ENCODE data around the gene RPRD2. TPM values are rescaled to one million over a fixed set of nuclear protein-coding genes. Genes with fewer than 3 reads are reported as not detected.
A peak's percentile ranks its signal among the peaks of the same experiment; 100 is the strongest.

RPRD2 gene
- total and polyA plus RNA-seq, 2 of the 4 experiments (the other 2 are of a cell fraction), result 3.9 to 11.6 TPM

DNA sequence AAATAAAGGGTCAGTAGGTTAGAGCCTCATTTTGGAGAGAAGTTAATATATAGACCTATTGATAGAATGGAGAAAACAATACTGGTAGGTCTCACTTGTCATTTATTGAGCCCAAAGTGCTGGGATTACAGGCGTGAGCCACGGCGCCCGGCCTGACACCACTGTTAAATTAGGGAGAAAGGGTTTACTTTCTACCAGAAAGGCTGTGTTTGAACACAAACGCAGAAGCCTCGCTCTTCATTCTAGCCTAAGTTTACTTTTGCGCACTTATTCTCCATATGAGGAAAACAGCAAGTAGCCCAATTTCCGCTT lies 43.3 kb upstream of the RPRD2 start:
- no peak overlapping the region for H3K4me2 ChIP-seq (ENCODE audit: low read depth, low read length)
- no peak overlapping the region for H3K14ac ChIP-seq (replicated peaks; ENCODE audit: low read depth, low read length)
- H3K9ac ChIP-seq (ENCODE audit: low read depth, low read length), result no peak overlapping the region
- no peaks in the 10 kb centered on the region for H3K9me3 ChIP-seq (ENCODE audit: control insufficient read depth, insufficient read depth, low read length)
- H3K56ac ChIP-seq (ENCODE audit: extremely low read depth, insufficient read depth, low read length), result no peak overlapping the region
- H3K4ac ChIP-seq (ENCODE audit: low read depth, low read length), result peak overlapping the region; percentile 57; the same call in 1 of the 2 replicates
- CTCF ChIA-PET, result no interaction called here
- dilution Hi-C loops (cut with HindIII; ENCODE audit: low sequenced_read_pairs, unreplicated experiment) (no loop called here), in situ Hi-C loops (cut with MboI; ENCODE audit: low sequenced_read_pairs) (no loop called here), intact Hi-C loops (cut with micrococcal nuclease) (loop anchor here (2.0 to 5.0 kb wide), 2 partner anchors 66 to 197 kb away; partner anchors contain the start of gene FALEC)
- no peak overlapping the region for H3K23ac ChIP-seq (ENCODE audit: low read depth, low read length)
- ATAC-seq (ENCODE audit: low read depth) (no peak), DNase-seq (no peak)
- H2BK5ac ChIP-seq (ENCODE audit: low read depth, low read length, poor library complexity, severe bottlenecking), result no peak overlapping the region
- H3K79me1 ChIP-seq (ENCODE audit: low read depth in 1 of 2, low read length in 2 of 2), result peaks cover 11 to 15% of the 10 kb centered on the region in 2 experiments
- no peak overlapping the region for H4K91ac ChIP-seq (ENCODE audit: insufficient read depth, low read depth, low read length)
- H4K20me1 ChIP-seq (ENCODE audit: insufficient read depth, low read length), result peaks cover 3% of the 10 kb centered on the region; the same call in 1 of the 2 replicates
- H4K8ac ChIP-seq (ENCODE audit: low read depth in 2 of 2, low read length in 2 of 2), result peak overlapping the region; percentile 87 to 95
- 83% methylated on average over 1 of the region's 8 CpGs; no CpG with 5 or more reads in 1 of the 2 experiments for WGBS, 2 experiments (ENCODE audit: extremely low coverage in 2 of 2, insufficient read length in 1 of 2)
- no peak overlapping the region for H3K18ac ChIP-seq (ENCODE audit: low read depth, low read length)
- H3K9me1 ChIP-seq (ENCODE audit: insufficient read depth, low read length), result no peaks in the 10 kb centered on the region
- peak overlapping the region; percentile 60 for H2AK9ac ChIP-seq (replicated peaks; ENCODE audit: low read depth, low read length, poor library complexity)
- peak overlapping the region; percentile 73 for H2AFZ ChIP-seq (replicated peaks; ENCODE audit: low read length, poor library complexity)
- no TSS peak for BruUV-seq (replicated peaks)
- no peak overlapping the region for H2BK15ac ChIP-seq (ENCODE audit: low read depth, low read length)
- H4K5ac ChIP-seq (ENCODE audit: low read depth, low read length), result peak overlapping the region; percentile 90
- peaks cover 7% of the 10 kb centered on the region for H3K36me3 ChIP-seq (ENCODE audit: control insufficient read depth, insufficient read depth, low read length)
- H3K27ac ChIP-seq (ENCODE audit: insufficient read depth, low read length), result no peak overlapping the region
- POLR2A ChIA-PET (ENCODE audit: unreplicated experiment), result no interaction called here
- H3K27me3 ChIP-seq (ENCODE audit: control insufficient read depth, insufficient read depth, low read length), result no peaks in the 10 kb centered on the region
- H2BK20ac ChIP-seq (ENCODE audit: low read depth, low read length), result no peak overlapping the region
- H2BK120ac ChIP-seq (ENCODE audit: low read depth, low read length), result no peak overlapping the region
- H2AK5ac ChIP-seq (ENCODE audit: low read depth, low read length), result no peak overlapping the region; the same call in 1 of the 2 replicates
- H3K4me3 ChIP-seq (ENCODE audit: insufficient read depth, low read depth, low read length), result peak overlapping the region; percentile 98; the same call in 1 of the 2 replicates
- H3K4me1 ChIP-seq (ENCODE audit: control insufficient read depth, insufficient read depth, low read length), result no peaks in the 10 kb centered on the region
- TF ChIP-seq FOS (IDR thresholded peaks at IDR 0.05; ENCODE audit: low read depth, low read length), result no peak
- TF ChIP-seq, protein P1, sequence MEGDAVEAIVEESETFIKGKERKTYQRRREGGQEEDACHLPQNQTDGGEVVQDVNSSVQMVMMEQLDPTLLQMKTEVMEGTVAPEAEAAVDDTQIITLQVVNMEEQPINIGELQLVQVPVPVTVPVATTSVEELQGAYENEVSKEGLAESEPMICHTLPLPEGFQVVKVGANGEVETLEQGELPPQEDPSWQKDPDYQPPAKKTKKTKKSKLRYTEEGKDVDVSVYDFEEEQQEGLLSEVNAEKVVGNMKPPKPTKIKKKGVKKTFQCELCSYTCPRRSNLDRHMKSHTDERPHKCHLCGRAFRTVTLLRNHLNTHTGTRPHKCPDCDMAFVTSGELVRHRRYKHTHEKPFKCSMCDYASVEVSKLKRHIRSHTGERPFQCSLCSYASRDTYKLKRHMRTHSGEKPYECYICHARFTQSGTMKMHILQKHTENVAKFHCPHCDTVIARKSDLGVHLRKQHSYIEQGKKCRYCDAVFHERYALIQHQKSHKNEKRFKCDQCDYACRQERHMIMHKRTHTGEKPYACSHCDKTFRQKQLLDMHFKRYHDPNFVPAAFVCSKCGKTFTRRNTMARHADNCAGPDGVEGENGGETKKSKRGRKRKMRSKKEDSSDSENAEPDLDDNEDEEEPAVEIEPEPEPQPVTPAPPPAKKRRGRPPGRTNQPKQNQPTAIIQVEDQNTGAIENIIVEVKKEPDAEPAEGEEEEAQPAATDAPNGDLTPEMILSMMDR (conservative IDR thresholded peaks at IDR 0.05; ENCODE audit: low read depth, low read length), result no peak
- TF ChIP-seq RCOR1 (IDR thresholded peaks at IDR 0.05; ENCODE audit: insufficient replicate concordance, low read length), result no peak
- no peak for TF ChIP-seq POLR2A (IDR thresholded peaks at IDR 0.05; ENCODE audit: low read depth, low read length)
- TF ChIP-seq CHD1 (IDR thresholded peaks at IDR 0.05; ENCODE audit: low read depth, low read length), result no peak
- no peak for TF ChIP-seq RFX5 (IDR thresholded peaks at IDR 0.05; ENCODE audit: low read depth, low read length)
- TF ChIP-seq RAD21 (IDR thresholded peaks at IDR 0.05; ENCODE audit: low read length), result no peak
- TF ChIP-seq MAZ (IDR thresholded peaks at IDR 0.05; ENCODE audit: borderline replicate concordance, low read depth, low read length), result no peak
- TF ChIP-seq, protein P2, sequence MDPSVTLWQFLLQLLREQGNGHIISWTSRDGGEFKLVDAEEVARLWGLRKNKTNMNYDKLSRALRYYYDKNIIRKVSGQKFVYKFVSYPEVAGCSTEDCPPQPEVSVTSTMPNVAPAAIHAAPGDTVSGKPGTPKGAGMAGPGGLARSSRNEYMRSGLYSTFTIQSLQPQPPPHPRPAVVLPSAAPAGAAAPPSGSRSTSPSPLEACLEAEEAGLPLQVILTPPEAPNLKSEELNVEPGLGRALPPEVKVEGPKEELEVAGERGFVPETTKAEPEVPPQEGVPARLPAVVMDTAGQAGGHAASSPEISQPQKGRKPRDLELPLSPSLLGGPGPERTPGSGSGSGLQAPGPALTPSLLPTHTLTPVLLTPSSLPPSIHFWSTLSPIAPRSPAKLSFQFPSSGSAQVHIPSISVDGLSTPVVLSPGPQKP (IDR thresholded peaks at IDR 0.05; ENCODE audit: borderline replicate concordance, low read depth, low read length), result no peak
- TF ChIP-seq MAFK (IDR thresholded peaks at IDR 0.05; ENCODE audit: low read depth, low read length), result no peak
- TF ChIP-seq, protein P3, sequence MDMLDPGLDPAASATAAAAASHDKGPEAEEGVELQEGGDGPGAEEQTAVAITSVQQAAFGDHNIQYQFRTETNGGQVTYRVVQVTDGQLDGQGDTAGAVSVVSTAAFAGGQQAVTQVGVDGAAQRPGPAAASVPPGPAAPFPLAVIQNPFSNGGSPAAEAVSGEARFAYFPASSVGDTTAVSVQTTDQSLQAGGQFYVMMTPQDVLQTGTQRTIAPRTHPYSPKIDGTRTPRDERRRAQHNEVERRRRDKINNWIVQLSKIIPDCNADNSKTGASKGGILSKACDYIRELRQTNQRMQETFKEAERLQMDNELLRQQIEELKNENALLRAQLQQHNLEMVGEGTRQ (IDR thresholded peaks at IDR 0.05; ENCODE audit: low read depth, low read length), result no peak
- TF ChIP-seq CEBPB (IDR thresholded peaks at IDR 0.05; ENCODE audit: low read depth, low read length), result no peak
- no peak for TF ChIP-seq MXI1 (IDR thresholded peaks at IDR 0.05; ENCODE audit: borderline replicate concordance, low read depth, low read length)
- no peak for TF ChIP-seq SMC3 (IDR thresholded peaks at IDR 0.05; ENCODE audit: low read depth, low read length)
- no peak for TF ChIP-seq NFE2L2 (IDR thresholded peaks at IDR 0.05; ENCODE audit: low read depth, low read length)
- no peak for TF ChIP-seq BHLHE40 (IDR thresholded peaks at IDR 0.05; ENCODE audit: low read depth, low read length)

Measured in IMR-90 (cell line).